C4-2B (cell line): ENCODE results near the gene SLC27A2.
A peak's percentile ranks its signal among the peaks of the same experiment; 100 is the strongest.

Experiments used
- H3K27ac ChIP-seq: fragments of 450-650 bp; 2 replicates; pipeline ENCODE4 v1.5.1; 2017
- ZFX ChIP-seq: fragments of 450-650 bp; IDR thresholded peaks from 2 replicates; pipeline ENCODE4 v1.6.1; 2017
- TF ChIP-seq, protein P1 (sequence below): fragments of 450-650 bp; conservative IDR thresholded peaks from 2 replicates; pipeline ENCODE4 v1.5.1; 2017; ENCODE audit warnings: mild to moderate bottlenecking

SLC27A2 gene

DNA sequence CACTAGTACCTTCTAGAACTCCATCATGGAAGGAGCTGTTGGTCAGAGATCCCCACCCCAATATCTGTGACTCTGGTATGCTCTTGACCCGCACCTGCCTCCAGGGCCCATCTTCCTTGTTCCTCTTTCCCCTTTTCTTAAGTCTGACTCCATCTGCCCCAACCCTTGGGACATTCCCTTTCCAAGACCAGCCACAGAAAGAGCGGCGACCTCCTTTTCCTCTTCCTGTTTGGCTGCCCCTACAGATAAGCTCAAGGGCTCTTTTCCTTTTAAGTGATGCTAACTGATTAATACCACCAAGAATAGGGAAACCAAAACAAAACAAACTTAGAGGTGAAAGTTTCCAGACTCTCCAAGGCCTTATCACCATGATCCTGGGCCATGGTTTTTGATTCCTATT is 41.0 kb upstream of the SLC27A2 start:
- no peak overlapping the region for H3K27ac ChIP-seq
- no peak for TF ChIP-seq ZFX
- TF ChIP-seq, protein P1, sequence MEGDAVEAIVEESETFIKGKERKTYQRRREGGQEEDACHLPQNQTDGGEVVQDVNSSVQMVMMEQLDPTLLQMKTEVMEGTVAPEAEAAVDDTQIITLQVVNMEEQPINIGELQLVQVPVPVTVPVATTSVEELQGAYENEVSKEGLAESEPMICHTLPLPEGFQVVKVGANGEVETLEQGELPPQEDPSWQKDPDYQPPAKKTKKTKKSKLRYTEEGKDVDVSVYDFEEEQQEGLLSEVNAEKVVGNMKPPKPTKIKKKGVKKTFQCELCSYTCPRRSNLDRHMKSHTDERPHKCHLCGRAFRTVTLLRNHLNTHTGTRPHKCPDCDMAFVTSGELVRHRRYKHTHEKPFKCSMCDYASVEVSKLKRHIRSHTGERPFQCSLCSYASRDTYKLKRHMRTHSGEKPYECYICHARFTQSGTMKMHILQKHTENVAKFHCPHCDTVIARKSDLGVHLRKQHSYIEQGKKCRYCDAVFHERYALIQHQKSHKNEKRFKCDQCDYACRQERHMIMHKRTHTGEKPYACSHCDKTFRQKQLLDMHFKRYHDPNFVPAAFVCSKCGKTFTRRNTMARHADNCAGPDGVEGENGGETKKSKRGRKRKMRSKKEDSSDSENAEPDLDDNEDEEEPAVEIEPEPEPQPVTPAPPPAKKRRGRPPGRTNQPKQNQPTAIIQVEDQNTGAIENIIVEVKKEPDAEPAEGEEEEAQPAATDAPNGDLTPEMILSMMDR = no peak

DNA sequence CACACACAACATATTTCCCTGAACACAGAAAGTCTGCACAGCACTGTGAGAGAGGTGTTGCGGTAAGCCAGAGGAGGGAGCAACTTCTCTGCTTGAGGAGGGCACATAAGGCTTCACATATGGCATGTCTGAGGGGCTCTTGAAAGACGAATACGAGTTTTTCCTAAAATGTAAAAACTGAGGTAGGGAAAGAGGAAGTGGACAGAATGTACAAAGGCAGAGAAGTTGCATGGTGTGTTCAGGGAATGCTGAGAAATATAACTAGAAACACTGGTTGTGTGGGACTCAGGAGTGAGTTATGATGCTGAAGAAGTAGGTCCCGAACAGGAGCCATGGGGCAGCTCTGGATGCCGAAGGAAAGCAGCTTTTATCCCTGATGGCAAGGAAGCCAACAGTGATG is 40.1 kb upstream of the SLC27A2 start:
- no peak for TF ChIP-seq ZFX
- TF ChIP-seq, protein P1 = no peak
- no peak overlapping the region for H3K27ac ChIP-seq

DNA sequence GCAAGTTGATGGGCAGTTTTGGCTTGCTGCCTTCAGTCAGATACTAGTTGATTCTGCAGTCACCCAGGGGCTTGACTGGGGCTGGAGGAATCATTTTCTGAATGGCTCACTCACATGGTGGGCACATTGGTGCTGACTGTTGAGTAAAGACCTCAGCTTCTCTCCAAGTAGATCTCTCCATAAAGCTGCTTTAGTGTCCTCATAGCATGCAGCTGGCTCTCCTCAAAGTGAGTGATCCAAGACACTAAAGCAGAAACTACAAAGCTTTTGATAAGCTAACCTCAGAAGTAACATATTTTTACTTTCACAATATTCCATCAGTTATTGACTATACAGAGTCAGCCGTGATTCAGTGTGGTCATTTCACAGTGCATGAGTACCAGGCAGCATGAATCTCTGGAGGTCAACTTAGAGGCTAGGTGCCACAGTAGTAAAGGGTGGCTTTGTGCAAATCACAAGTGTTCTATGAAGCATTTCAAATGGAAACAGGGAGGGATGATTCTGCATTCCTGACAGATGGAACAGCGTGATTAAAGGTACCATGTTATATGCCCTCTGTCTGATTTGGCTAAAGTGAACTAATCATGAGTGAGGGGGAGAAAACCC is 38.6 kb upstream of the SLC27A2 start:
- TF ChIP-seq ZFX = no peak
- TF ChIP-seq, protein P1 = no peak
- H3K27ac ChIP-seq = no peak overlapping the region

DNA sequence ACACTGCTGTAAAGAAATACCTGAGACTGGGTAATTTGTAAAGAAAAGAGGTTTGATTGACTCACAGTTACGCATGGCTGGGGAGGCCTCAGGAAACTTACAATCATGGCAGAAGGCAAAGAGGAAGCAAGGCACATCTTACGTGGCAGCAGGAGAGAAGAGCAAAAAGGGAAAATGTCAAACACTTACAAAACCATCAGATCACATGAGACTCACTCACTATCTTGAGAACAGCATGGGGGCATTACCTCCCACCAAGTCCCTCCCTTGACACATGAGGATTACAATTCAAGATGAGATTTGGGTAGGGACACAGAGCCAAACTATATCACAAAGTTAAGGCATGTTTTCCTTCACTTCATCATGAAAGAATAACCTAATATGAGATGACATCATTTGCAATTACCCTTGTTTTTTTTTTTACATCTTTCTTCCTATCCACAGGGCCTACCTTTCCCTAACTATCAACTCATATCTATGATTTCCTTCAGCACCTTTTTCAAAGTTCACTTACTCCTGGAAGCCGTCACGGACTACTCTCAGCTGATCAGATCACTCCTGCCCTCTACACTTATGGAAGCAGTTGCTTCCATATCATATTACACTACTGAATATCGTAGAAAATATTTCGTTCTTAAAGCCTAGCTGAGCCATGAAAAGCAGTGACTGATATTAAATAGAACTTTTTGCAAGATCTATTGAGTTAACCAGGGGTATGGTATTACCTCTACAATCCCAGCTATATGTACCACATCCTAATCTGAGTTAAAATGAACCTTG is 37.5 kb upstream of the SLC27A2 start:
- TF ChIP-seq, protein P1 = no peak
- no peak for TF ChIP-seq ZFX
- no peak overlapping the region for H3K27ac ChIP-seq

DNA sequence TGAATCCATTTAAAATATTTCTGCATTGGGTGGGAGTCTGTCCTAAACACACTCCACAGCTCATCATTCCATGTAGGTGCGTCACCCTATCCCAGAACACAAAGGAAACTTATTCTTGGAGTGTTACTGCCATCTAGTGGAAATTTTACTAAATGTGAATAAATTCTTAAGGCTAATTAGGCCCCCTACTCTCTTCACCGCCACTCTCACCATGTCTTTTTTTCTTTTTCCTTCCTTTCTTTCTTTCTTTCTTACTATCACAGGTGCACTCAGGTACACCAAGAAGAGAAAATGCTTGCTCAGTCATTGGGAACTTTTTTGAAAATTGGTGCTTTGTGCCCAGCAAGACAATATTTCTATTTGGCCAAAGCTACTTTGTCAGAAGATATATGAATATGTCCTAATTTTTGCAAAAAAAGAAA is 36.5 kb upstream of the SLC27A2 start:
- TF ChIP-seq, protein P1 = peak; percentile 73
- no peak for TF ChIP-seq ZFX
- H3K27ac ChIP-seq = no peak overlapping the region

DNA sequence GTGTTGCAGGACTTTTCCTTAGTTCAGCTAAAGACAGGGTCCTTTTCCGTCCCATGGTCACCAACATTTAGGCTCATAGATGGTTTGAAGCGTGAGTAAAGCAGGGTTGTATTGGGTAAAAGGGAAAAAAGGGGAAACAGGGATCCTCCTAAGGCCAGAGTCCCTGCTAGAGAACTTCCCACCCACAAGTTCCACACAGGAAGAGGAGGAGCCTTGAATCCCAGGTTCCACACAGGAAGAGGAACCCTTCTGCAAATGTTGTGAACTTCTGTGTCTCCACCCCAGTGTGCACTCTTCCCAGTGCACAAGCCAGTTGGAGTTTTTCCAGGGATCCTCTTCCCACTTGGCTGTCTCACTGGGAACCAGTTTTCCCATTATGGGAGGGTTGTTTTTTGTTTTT is 35.4 kb upstream of the SLC27A2 start:
- TF ChIP-seq, protein P1 = no peak
- peak overlapping the region; percentile 16; the same call in 1 of the 2 replicates for H3K27ac ChIP-seq

DNA sequence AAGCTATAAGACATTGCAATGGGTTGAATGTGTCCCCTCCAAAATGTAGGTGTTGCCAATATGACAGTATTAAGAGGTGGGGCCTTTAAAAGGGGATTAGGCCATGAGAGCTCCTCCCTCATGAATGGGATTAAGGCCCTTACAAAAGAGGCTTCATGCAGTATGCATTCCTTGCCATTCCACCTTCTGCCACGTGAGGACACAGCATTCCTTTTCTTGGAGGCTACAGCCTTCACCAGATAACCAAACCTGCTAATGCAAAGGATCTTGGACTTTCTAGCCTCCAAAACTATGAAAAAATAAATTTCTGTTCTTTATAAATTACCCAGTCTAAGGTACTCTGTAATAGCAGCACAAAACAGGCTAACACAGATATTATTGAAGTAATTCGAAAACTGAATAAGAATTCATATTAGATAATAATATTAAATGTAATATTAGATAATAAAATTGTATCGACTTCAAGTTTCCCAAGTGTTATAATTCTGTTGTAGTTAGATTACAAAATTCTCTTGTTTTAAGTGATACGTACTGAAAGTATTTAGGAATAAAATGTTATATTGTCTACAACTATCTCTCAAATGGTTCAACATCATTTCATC is 33.5 kb upstream of the SLC27A2 start:
- no peak overlapping the region for H3K27ac ChIP-seq
- TF ChIP-seq ZFX = no peak
- TF ChIP-seq, protein P1 = peak; percentile 85
